ENCODE results near the gene MECP2.
A peak's percentile ranks its signal among the peaks of the same experiment; 100 is the strongest.

- TF ChIP-seq POLR2AphosphoS5 (IDR thresholded peaks at IDR 0.05) (peak; percentile 20), POLR2A (IDR thresholded peaks at IDR 0.05) (peak in 1 of 2 donors; percentile 19)
Measured at GRCh38 chrX:154097589-154098541, at the start of gene MECP2.
